Islet of Langerhans (tissue), 1 donor: ENCODE data around the gene CENPK.
"Not testable (repeated sequence)": the region's sequence is repeated elsewhere in the genome, so short reads cannot be mapped to it uniquely, and the experiment has no call there.

Source experiments
- FAIRE-seq: peaks from one replicate; lab custom pipeline; 2011; peaks lifted over from hg19 to GRCh38; lab: Jason Lieb, UNC

The CENPK gene

DNA sequence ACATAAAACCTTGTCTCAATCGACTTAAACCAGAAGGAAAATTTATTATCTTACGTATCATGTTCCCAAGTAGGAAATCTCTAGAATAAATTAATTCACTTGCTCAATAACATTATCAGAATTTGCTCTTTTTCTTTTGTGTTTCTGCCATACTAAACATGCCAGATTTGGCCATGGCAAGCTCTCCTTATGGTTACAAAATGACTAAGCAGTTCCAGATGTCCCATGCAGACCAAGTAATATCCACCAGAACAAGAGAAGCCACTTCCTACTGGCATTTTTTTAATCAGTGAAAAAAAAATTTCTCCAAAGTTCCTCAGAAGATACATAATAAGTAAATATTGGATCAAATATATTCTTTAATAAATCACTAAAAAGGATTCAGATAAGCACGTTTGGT, 56.0 kb downstream of the CENPK start:
- no peak for FAIRE-seq

- FAIRE-seq: no peak
Measured at GRCh38 chr5:65489119-65489518, 73.8 kb downstream of the CENPK start.

- not testable (repeated sequence) for FAIRE-seq
Measured at GRCh38 chr5:65488038-65488687, 74.8 kb downstream of the CENPK start.

DNA sequence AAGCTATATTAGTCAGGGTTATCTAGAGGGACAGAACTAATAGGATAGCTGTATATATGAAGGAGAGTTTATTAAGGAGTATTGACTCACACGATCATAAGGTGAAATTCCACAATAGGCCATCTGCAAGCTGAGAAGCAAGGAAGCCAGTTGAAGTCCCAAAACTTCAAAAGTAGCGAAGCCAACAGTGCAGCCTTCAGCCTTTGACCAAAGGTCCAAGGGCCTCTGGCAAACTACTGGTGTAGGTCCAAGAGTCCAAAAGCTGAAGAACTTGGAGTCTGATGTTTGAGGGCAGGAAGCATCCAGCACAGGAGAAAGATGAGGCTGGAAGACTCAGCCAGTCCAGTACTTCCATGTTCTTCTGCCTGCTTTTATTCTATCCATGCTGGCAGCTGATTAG, 76.2 kb downstream of the CENPK start:
- FAIRE-seq: not testable (repeated sequence)

GRCh38 chr5:65485405-65485804, 77.6 kb downstream of the CENPK start:
- no peak for FAIRE-seq

DNA sequence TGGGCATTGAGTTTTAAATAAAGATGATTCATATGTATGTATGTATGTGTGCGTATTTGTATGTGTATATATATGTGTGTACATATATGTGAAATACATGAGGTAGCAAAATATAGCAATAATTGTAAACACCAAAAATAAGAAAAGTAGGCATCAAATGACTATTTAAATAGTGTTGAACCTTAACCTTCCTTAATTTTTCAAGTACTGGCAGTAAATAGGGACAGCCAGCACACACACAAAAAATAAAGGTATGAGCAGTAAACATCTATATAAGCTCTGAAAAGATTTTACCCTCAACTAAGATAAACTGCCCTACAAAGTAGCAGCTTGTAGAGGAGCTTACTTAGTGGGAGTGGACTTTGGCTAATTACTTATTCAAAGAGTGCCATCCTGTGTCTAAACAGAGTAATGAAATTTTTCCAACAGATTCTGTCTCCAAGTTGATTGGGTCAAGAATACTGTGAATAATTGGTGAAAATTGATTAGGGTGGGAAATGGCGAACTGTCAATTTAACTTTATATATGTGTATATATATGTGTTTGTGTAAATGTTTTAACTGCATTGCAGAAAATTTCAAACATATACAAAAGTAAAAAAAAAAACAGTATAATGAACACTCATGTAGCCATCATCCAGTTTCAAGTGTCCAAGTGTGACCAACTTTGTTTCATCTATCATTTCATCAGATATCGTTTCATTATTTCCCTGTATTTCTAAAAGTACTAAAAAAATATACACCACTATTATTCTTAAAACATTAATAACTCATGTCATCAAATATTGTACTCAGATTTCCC, 79.2 kb downstream of the CENPK start:
- peak; percentile 97 for FAIRE-seq

- FAIRE-seq: no peak
Measured at GRCh38 chr5:65482736-65483545, 80.0 kb downstream of the CENPK start.

DNA sequence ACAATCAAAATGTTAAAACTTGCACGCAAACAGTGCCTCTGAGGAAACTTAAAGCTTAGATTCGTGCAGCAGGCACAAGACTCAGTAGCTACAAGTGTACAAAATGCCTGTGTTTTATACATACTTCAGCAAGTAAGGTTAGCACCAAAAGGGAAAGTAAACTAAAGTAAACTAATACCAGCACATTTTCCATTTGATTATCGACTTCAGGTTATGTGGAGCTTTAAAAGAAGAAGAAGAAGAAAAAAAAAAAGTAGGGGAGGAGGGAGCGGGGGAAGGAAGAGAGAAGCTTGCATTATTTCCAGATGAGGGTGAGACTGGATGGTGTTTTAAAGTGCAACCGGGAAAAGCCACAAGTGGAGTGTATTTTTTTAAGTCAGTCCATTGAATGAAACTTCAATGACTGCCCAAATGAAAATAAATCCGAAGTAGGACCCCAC, 80.7 kb downstream of the CENPK start:
- no peak for FAIRE-seq

DNA sequence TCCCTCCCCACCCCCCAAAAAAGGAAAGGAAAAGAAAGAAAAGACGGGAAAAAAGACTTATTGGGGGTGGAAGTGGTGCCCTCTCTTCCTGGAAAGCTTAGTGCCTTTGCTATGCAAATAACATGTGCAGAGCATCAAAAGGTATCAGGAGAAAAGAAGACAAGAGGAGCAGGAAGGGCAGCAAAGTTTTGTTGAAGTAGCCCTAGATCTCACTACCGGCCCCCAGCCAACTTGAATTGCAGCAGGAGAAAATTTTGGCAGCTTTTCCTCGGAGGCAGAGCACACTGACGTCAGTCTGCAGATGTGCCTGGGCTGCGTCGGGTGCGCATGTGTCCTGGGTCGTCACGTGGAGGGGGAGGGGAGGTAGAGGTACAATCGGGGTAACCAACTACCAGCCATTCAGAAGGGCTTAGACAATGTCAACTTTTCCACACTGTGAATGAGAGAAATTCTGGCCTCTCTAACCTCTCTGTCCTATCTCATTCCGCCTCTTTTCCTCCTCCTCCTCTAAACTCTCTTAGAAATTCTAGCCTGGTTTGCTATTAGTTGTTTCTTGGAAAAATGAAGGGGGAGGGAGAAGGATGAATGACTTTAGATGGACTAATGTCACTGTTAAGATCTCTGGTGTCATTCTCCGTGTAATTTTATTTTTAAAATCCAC, 81.2 kb downstream of the CENPK start, which contains the start of gene ADAMTS6:
TSS of gene ADAMTS6 (minus strand) at position 286 of the 661 bp plus-strand sequence. CDS start 8,247 bp downstream, outside the sequence.
- peak; percentile 76 for FAIRE-seq

DNA sequence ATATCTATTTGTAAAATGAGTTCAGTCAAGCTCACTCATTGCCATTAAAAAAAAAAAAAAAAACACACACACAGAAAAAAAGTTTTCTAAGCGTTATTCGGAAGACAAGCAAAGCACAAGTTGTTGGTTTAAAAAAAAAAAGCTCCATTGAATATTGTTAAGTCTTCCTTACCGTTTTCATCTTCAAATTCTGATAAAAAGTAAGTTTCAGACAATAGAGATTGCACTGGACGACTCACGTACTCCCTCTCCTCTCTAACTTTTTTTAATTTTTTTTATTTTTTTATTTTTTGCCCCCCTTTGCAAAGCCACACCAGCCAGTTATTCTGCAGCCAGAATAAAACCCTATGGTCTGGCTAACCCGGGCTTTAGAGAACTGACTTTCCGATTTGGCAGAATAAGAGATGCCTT, 81.8 kb downstream of the CENPK start:
- FAIRE-seq: no peak

- FAIRE-seq: no peak
Measured at GRCh38 chr5:65480306-65480865, 82.6 kb downstream of the CENPK start.

DNA sequence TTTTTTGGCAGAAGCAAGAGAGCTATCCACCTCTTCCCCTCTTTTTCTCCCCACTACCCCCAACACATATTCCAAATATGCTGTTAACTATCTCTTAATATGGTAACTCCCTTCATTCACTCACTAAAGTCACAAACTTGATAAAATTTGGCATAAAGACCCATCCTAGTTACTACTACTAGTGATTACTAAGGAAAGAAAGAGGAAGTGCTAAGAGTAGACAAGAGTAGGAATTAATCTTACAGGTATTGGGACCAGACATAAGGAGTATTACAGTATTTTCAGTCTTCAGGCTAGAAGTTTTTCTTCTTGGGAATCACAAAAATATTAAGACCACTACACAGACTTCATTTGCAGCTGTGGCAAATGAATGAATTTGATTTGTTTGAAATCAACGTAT, 83.4 kb downstream of the CENPK start:
- FAIRE-seq: no peak

GRCh38 chr5:65478336-65478735, 84.6 kb downstream of the CENPK start:
- FAIRE-seq: no peak

DNA sequence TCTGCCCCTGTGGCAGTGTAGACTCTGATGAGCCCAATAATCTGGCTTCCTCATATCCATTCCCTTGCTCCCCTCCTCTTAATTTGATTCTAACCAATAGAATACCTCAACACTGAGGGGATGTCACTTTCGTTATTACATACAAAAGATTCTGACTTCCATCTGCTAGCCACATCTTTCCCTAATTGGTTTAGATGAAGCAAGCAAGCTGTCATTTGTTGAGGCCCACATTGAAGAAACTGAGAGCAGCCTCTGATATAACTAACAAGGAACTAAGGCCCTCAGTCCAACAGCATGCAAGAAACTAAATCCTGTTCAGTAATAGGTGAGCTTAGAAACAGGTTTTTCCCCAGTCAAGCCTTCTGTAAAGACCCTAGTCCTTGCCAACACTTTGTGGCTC, 87.1 kb downstream of the CENPK start:
- no peak for FAIRE-seq

DNA sequence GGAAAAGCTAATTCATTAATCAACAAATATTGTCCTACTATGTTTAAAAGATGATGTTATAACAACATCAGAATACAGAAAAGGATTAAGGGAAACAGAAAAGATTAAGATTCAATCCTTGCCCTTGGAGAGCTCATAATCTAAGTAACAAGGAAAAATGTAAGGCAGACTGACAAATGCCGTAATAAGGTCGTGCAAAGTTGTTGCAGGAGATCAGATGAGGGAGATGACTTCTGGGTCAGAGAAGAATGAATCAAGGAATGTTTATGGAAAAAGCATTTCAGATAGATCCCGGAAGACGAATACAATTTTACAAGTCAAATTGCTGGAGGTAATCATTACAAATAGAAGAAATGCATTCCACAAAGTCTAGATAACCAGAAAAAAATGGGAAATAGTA, 87.6 kb downstream of the CENPK start:
- FAIRE-seq: no peak

DNA sequence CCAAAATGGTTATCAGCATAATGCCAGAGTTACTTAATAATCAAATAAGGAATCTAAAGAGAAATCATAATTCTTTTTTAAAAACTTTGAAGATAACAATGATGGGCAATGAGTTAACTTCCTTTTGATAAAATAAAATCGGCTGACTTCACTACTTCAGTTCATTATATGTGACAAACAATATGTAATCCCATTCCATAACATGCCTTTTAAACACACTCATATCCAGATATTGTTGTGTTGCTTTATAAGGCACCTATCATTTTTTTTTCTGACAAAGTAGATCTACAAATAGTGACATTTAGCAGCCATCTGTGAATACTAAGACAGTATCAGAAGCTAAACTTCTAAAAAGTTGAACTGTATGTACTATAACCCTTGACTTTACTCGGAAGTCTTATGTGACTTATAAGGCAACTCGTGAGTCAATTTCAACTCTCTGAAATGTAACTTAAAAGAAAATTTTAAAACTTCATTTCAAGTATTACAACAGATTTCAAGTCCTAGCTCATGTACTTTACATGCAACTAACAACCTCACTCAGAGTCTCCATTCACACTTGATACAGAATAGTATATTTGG, 88.7 kb downstream of the CENPK start:
- no peak for FAIRE-seq

DNA sequence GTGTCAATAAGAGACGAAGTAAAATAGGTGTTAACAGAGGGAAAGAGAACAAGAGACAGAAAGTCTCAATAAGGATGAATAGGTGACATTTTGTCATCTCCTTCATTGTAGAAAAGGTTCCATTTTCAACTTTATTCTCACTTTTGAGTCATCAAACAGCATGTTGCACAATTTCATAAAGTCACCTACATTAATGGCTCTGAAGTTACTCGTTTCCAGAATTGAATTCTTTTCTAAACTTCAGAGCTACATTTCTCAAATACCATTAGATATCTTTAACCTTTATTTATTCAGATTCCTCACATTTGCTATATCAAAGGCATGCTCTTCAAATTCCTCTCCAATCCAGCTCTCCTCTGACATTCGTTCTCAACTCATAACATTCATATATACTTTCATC, 94.3 kb downstream of the CENPK start:
- FAIRE-seq: no peak
